ENCODE measurements around the gene PHRF1.

DNA sequence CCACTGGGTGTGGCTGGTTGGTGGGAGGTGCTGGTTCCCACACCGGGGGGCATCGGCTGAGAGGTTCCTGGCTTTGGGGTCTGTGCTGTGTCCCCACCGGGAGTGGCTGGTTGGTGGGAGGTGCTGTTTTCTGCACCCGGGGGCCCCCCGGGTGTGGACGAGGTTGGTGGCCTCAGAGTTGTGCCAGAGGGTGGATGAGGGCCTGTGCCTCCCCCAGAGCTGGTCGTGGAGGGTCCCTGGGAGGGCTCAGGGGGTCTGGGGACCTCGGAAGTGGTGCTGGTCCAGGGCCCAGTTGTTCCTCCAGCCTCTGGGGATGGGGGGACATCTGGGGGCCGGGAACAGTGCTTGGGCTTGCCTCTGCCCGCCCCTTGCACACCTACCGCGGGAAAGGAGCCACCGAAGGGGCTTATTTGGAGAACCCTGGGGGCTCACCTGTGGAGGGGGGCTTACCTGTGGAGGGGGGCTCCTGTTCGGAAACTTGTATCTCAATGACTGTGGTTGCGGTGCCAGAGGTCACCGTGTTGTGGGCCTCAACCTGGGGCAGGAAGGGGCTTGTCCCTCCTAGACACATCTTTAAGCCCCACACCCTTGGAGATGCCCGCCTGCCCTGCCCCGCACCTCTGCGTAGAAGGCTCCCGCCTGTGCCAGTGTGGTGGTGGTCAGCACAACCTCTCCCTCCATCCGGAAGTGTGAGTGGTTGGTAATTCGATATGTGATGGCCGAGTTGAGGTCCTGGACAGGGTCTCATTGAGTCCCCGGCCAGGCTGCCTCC lies 42.8 kb downstream of the PHRF1 start:
- TF ChIP-seq, protein P1, sequence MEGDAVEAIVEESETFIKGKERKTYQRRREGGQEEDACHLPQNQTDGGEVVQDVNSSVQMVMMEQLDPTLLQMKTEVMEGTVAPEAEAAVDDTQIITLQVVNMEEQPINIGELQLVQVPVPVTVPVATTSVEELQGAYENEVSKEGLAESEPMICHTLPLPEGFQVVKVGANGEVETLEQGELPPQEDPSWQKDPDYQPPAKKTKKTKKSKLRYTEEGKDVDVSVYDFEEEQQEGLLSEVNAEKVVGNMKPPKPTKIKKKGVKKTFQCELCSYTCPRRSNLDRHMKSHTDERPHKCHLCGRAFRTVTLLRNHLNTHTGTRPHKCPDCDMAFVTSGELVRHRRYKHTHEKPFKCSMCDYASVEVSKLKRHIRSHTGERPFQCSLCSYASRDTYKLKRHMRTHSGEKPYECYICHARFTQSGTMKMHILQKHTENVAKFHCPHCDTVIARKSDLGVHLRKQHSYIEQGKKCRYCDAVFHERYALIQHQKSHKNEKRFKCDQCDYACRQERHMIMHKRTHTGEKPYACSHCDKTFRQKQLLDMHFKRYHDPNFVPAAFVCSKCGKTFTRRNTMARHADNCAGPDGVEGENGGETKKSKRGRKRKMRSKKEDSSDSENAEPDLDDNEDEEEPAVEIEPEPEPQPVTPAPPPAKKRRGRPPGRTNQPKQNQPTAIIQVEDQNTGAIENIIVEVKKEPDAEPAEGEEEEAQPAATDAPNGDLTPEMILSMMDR (IDR thresholded peaks at IDR 0.05): no peak
- no peak for TF ChIP-seq POLR2A (IDR thresholded peaks at IDR 0.05)

Measured in ovary (tissue), 3 donors.